ENCODE measurements around the gene LCN9.
"Not testable (repeated sequence)": the region's sequence is repeated elsewhere in the genome, so short reads cannot be mapped to it uniquely, and the experiment has no call there.

Gene LCN9

GRCh38 chr9:135666534-135667462, 3.7 kb downstream of the LCN9 start:
- no peak for TF ChIP-seq CTCF (conservative IDR thresholded peaks at IDR 0.05; ENCODE audit: low read length)
- no peak overlapping the region for H3K4me3 ChIP-seq (ENCODE audit: low read length)
- DNase-seq (ENCODE audit: low read depth) = no peak

DNA sequence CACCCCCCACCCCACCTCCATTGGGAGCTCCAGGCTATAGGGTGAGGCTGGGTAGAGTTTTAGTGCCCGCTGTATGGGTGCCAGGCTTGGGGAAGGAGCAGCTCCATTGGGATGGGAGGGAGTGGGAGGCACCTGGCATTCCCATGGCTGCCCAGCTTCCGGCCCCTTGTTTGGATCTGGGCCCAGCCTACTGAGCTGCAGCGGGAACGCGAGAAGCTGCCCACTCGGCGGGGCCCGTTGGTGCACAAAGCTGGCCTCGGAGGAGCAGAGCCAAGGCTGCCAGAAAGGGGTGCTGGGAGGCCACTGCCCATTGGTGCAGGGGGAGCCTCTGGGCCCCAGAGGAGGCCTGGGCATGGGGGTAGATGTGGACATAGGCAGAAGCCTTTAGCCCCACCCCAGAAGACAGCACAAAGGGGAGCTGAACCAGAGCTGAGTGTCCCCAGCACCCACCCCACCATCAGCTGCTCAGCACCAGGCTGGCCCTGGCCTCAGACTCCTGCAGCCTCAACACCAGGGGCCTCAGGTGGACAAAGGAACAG, 4.4 kb downstream of the LCN9 start:
- DNase-seq (ENCODE audit: low read depth) = no peak
- no peak for TF ChIP-seq CTCF (conservative IDR thresholded peaks at IDR 0.05; ENCODE audit: low read length)
- H3K4me3 ChIP-seq (ENCODE audit: low read length) = no peak overlapping the region

- not testable (repeated sequence) for H3K4me3 ChIP-seq (ENCODE audit: low read length); DNase-seq (ENCODE audit: low read depth)
Observed at GRCh38 chr9:135669018-135669417, 5.9 kb downstream of the LCN9 start.

- no peak for DNase-seq (ENCODE audit: low read depth)
- no peak for TF ChIP-seq CTCF (conservative IDR thresholded peaks at IDR 0.05; ENCODE audit: low read length)
- H3K4me3 ChIP-seq (ENCODE audit: low read length) = no peak overlapping the region
Observed at GRCh38 chr9:135669616-135670285, 6.6 kb downstream of the LCN9 start.

- no peak overlapping the region for H3K4me3 ChIP-seq (ENCODE audit: low read length)
- no peak for DNase-seq (ENCODE audit: low read depth)
- TF ChIP-seq CTCF (conservative IDR thresholded peaks at IDR 0.05; ENCODE audit: low read length) = no peak
Observed at GRCh38 chr9:135670721-135671590, 7.8 kb downstream of the LCN9 start.

GRCh38 chr9:135671591-135672041, 8.5 kb downstream of the LCN9 start:
- TF ChIP-seq CTCF (conservative IDR thresholded peaks at IDR 0.05; ENCODE audit: low read length) = no peak
- no peak for DNase-seq (ENCODE audit: low read depth)
- no peak overlapping the region for H3K4me3 ChIP-seq (ENCODE audit: low read length)

- DNase-seq (ENCODE audit: low read depth) = not testable (repeated sequence)
Observed at GRCh38 chr9:135672786-135673185, 9.7 kb downstream of the LCN9 start.

More at GRCh38 chr9:135672786-135673185, 9.7 kb downstream of the LCN9 start:
- not testable (repeated sequence) for H3K4me3 ChIP-seq (ENCODE audit: low read length)
